Measurements from ENCODE around the gene LDLRAD4.

LDLRAD4 gene

DNA sequence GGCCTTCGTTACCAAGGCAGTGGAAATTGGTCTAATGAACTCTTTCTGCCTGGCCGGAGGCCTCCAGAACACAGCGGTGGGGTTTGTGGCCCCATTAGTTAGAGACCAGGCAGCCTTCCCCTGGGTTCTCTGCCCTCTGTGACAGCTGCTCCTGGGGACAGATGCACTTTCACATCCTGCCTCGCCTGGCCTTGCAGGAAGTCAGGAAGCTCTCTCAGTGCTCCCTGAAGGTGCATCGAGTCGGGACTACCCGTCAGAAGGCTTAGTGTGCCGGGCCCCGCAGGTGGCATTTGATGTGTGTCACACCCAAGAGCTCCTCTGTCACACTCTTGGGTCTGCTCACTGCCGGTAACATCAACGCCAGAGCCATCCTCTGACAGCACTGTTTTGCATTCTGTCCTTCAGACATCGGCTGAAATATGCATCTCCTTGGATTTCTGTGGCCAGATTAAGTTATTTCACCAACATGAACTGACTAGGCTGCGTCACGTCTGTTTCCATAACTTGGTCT, 158.3 kb downstream of the LDLRAD4 start:
- DNase-seq = no peak

DNA sequence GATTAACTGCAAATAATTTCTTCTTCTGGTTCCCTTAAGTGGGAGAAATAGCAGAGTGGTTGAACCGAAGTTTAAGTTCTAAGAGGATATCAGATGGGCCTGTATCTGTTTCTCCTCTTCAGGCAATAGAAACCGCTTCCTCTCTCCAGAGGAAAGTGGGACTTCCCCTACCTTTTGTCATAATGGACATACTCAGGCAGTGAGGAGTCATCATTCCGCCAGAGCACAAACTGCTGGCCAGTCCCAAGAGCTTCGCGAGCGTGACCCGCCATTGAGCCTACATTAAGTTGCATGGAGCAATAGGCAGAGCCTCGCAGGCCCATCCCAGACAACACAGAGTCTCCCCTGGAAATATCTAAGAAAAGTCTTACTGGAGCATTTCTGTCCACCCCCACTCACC, 158.9 kb downstream of the LDLRAD4 start:
- DNase-seq = no peak

DNA sequence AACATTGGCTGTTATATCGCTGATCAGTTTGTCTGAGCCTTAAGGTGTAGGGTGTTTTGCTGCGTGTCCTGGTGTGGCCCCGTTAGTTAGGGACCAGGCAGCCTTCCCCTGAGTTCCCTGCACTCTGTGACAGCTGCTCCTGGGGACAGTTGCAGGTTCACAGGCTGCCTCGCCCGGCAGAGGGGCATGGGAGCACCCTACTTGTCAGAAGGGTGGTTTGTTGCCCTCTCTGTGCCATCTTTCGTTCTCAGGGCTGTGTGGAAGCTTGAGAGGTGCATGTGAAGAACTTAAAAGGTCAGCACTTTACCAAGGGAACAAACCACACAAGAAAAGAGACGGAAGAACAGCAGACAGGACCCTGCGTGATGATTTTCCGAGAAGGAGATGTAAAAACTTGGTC, 159.6 kb downstream of the LDLRAD4 start:
- DNase-seq = no peak

- no peak for DNase-seq
Observed at GRCh38 chr18:13379062-13379865, 160.7 kb downstream of the LDLRAD4 start.

- DNase-seq = no peak
Observed at GRCh38 chr18:13379930-13380690, 161.6 kb downstream of the LDLRAD4 start.

GRCh38 chr18:13380691-13381070, 162.1 kb downstream of the LDLRAD4 start:
- no peak for DNase-seq

DNA sequence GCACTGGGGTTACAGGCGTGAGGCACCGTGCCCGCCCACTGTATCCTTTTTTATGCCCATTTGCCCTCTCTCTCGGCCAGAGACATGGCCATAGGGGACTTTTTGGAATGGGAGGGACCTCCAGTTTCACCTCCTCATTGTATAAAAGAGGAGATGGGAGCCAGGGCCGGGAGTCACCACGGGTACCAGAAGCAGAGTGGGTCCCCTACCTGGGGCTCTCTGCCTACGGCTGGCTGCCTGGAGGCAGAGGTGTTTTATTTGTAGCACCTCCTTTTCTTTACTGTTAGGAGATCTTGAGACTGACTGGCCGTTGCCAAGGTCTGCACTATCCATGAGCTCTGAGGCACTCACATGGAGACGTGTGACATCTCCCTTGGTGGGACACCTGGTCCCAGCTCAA, 162.8 kb downstream of the LDLRAD4 start:
- DNase-seq = no peak

DNA sequence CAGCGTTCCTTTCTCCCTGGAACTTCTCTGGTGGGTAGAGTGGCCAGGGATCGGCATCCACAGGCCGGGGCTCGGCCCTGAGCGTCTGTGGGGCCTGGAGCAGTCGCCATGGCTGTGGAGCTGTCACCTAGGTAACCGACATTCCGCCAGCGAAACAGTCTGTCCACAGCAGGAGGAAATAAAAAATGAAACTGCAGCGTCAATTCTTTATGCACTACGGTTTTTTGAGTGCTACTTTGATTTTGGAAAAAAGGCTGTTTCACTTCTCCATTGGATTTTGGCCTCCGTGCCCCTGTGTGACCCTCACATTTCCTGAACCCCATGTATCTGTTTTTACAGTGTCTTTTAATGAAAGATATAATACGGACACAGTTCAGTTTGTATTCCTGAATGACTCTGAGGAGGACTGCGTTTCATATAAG, 163.4 kb downstream of the LDLRAD4 start:
- DNase-seq = no peak

GRCh38 chr18:13382366-13382953, 163.9 kb downstream of the LDLRAD4 start:
- no peak for DNase-seq

- no peak for DNase-seq
Observed at GRCh38 chr18:13382954-13383827, 164.6 kb downstream of the LDLRAD4 start.

GRCh38 chr18:13386891-13387801, 168.6 kb downstream of the LDLRAD4 start:
- no peak for DNase-seq

DNA sequence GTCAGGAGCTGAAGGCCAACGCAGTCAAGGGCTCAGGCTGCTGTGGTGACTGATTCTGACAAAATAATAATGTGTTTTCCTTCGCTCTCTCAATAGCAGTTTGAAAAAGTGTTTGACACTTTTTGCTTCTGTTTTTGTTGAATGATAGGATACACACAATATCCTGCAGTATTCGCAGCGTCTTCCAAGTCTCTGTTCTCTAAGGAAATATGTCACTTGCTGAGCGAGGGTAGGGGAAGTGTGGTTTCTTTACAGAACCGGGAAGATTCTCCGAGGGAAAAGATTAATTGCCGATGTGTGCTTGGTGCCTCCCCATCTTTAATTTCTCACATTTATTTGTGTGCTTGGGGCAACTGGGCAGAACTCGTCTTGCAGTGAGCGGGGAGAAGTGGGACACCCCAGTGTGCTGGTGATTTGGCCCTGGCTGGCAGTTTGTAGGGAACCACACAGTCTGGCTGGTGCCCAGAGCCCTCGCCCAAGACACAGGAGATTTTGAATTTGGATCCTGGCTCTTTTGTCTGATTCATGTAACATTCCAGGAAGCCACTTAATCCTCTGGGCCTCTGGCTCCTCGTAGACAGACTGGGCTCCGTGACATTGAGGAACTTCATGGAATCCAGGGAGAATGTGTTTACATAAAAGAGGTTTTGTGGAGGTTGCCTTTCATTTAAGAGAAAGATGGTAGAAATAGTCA, 169.4 kb downstream of the LDLRAD4 start:
- DNase-seq = no peak

GRCh38 chr18:13388586-13389490, 170.3 kb downstream of the LDLRAD4 start:
- no peak for DNase-seq

DNA sequence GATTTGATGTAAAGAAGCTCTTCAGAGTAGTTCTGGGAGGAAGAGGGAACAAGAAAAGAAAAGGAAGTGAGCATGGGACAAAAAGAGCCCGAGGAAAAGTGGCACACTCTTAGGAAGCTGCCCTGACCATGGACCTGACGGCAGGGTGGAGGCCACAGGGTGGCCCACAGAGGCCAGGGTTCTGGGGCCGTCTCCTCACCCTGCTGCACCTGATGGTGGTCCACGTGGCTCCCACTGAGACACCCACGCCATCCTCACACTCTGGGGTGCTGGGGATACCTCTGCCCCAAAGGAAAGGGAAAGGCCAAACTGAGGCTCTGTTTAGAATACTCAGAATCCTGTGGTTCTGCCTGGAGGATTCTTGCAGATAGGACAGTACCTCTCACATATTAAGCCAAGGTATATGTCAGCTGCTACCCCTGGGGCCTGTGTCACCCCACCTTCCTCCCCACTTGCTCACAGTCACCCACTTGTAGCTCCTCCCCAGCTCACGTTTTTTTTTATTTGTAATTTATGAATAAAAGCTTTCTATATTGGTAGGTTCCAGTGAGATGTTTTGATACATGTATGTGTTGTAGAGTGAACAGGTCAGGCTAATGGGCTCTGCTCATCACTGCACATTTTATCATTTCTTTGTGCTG, 171.1 kb downstream of the LDLRAD4 start:
- no peak for DNase-seq

GRCh38 chr18:13390196-13390595, 171.6 kb downstream of the LDLRAD4 start:
- no peak for DNase-seq

- no peak for DNase-seq
Observed at GRCh38 chr18:13390711-13391110, 172.2 kb downstream of the LDLRAD4 start.

- DNase-seq = no peak
Observed at GRCh38 chr18:13392029-13392750, 173.6 kb downstream of the LDLRAD4 start.

- DNase-seq = no peak
Observed at GRCh38 chr18:13392899-13393298, 174.3 kb downstream of the LDLRAD4 start.

DNA sequence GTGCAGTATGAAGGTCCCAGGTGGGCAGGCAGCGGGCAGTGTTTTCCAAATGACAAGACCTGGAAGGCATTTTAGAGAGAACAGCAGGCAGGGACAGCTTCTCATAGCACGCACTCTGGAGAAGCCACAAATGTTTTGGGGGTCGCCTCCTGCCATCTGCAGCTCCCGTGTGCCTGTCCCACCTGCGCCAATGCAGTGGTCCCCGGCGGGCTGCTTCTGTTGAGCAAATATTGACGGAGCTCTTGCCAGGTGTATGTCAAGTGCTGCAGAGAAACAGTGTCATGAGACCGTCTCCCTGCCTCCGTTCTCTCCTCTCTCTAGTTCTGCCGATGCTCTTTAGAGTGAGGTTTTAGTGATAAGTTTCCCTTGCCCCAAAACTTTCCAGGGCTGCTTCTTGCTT, 174.8 kb downstream of the LDLRAD4 start:
- no peak for DNase-seq
